Right lobe of liver (tissue), 6 donors: ENCODE results near the gene TMEM202. TPM values are rescaled to one million over a fixed set of nuclear protein-coding genes. Genes with fewer than 3 reads are reported as not detected.

ENCODE experiments used
- ATAC-seq, 4 donors: fragments of 200-7000 bp; cut with Tn5 transposase; one replicate each; pipeline ENCODE4 v1.9.1; 2020; ENCODE audit warnings: mild to moderate bottlenecking in 4 of 4, moderate library complexity in 4 of 4
- DNase-seq, 3 donors: peaks; one replicate each; pipeline ENCODE4 v3.0.0-alpha.2; 2020
- H3K27ac ChIP-seq, 3 donors: fragments of 200-600 bp; one replicate each; pipeline ENCODE4 v1.8.0; 2022
- H3K27me3 ChIP-seq, 2 donors: fragments of 200-600 bp; one replicate each; pipeline ENCODE4 v1.8.0; 2022
- H3K36me3 ChIP-seq, 4 donors: fragments of 200-600 bp; sonication (generic) in 1 of 4; one replicate each; pipeline versions ENCODE4 v1.5.1 to v1.8.0; 2017 to 2022; ENCODE audit warnings: control low read depth in 1 of 4
- H3K4me1 ChIP-seq, 4 donors: fragments of 200-600 bp; sonication (generic) in 1 of 4; one replicate each; pipeline versions ENCODE4 v1.5.1 to v1.8.0; 2017 to 2022; ENCODE audit warnings: control low read depth in 1 of 4
- H3K4me3 ChIP-seq, 3 donors: fragments of 200-600 bp; one replicate each; pipeline ENCODE4 v1.8.0; 2022
- H3K9me3 ChIP-seq, 4 donors: fragments of 200-600 bp; sonication (generic) in 1 of 4; one replicate each; pipeline versions ENCODE4 v1.5.1 to v1.8.0; 2017 to 2022; ENCODE audit warnings: control low read depth in 1 of 4
- CTCF ChIP-seq, 4 donors: fragments of 200-600 bp in 3 of 4; fragments of 450-650 bp in 1 of 4; IDR thresholded peaks; one replicate each; pipeline versions ENCODE4 v1.5.1 to v1.8.0; 2016 to 2022; ENCODE audit warnings: antibody characterized with exemption in 4 of 4, mild to moderate bottlenecking in 2 of 4
- POLR2A ChIP-seq: fragments of 450-650 bp; IDR thresholded peaks from one replicate; pipeline ENCODE4 v1.6.1; 2017; ENCODE audit warnings: antibody characterized with exemption, mild to moderate bottlenecking
- WGBS: methylation state at CpG from one replicate; pipeline ENCODE4 v1.1.6; 2018; ENCODE audit warnings: low coverage, low lambda C conversion rate; ENCODE audit not compliant: insufficient coverage; ENCODE audit errors: missing lambda C conversion rate; 5-methylcytosine and 5-hydroxymethylcytosine counted together
- intact Hi-C, 2 donors: fragments of 100-400 bp; cut with DNase I; formaldehyde crosslinking; loops; one replicate each; pipeline versions ENCODE4 v1.11.2 to v1.14.1; 2022
- total RNA-seq, 6 experiments: library from RNA; depleted of rRNA in 2 of 6; stranded (reverse); fragments of >200 nt in 2 of 6; fragmentation: NEBNext Ultra II Directional in 3 of 6; extraction: Animal tissue kit (Norgen Biotek cat#: 25700) in 3 of 6; gene quantifications; one replicate each; pipeline versions ENCODE4 v1.1.0 to v1.2.4, GENCODE V29; 2016 to 2023
- donor health status: DM: no; HTN: yes; CAD: no.
- donor health status: DM: no; HTN: no; CAD: no.
- donor health status: DM: no; HTN: no; CAD: no.
- donor health status: DM: no; HTN: yes; CAD: no.
- donor health status: DM: no; HTN: yes; CAD: no.

TMEM202 gene
- total RNA-seq, 6 experiments from 2014 or later, result not detected

DNA sequence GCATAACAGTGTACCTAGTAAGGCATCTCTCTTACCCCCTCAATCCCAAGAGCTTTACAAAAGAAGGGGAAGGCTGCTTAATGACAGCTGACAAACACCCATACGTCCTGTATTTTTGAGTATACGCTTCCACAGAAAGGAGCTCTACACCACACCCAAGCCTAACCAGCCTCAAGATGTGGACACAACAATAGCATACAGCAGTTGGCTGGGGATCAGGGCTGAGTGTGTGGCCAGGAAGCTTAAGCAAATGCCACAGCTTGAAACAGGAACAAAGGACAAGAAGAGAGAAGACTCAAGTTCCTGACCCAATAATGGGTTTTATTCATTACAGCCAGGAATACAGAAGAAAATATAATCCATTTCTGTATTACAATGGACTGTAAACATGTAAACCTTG lies 29.2 kb upstream of the TMEM202 start:
- H3K9me3 ChIP-seq, result no peaks in the 10 kb centered on the region
- peak; percentile 36 to 79 (median 69) for ATAC-seq
- H3K27me3 ChIP-seq, result no peaks in the 10 kb centered on the region
- no peak overlapping the region for H3K27ac ChIP-seq
- peaks cover 0 to 17% (median 0%) of the 10 kb centered on the region in 4 donors for H3K4me1 ChIP-seq
- intact Hi-C loops, result no loop called here
- WGBS, result 60% methylated on average over 2 of the region's 2 CpGs
- peaks cover 0 to 4% (median 0%) of the 10 kb centered on the region in 4 donors for H3K36me3 ChIP-seq
- no peak overlapping the region for H3K4me3 ChIP-seq
- DNase-seq, result peak in 1 of 3 donors; percentile 31
- TF ChIP-seq POLR2A, result no peak
- no peak for TF ChIP-seq CTCF (IDR thresholded peaks at IDR 0.05)

GRCh38 chr15:72369964-72370363 lies 28.1 kb upstream of the TMEM202 start:
- WGBS, result 40% methylated on average over 1 of the region's 1 CpG
- ATAC-seq (peak in 1 of 4 donors; percentile 31), DNase-seq (no peak)
- H3K4me3 ChIP-seq, result no peak overlapping the region
- peaks cover 0 to 4% (median 0%) of the 10 kb centered on the region in 4 donors for H3K36me3 ChIP-seq
- no peaks in the 10 kb centered on the region for H3K9me3 ChIP-seq
- H3K27ac ChIP-seq, result peak overlapping the region in 1 of 3 donors; percentile 30
- intact Hi-C loops, result no loop called here
- TF ChIP-seq CTCF (IDR thresholded peaks at IDR 0.05), result no peak
- no peak for TF ChIP-seq POLR2A
- H3K4me1 ChIP-seq, result peaks cover 0 to 26% (median 0%) of the 10 kb centered on the region in 4 donors
- no peaks in the 10 kb centered on the region for H3K27me3 ChIP-seq

DNA sequence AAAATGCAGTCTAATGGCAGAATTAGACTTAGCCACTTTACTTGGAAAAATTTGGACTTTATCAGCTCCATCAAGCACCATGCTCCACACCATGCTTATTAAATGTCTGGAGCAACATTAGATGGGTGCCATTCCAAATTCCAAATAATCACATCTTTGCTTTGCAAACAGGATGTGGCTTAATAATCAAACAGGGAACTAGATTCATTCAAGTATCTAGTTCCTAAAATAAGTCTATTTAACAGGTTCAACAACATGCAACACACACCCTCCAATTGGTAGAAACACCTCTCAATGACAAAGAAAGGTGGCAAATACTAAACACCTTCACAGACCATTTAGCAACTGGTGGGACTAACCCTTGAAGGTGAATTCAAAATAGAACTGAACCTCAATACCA lies 25.7 kb upstream of the TMEM202 start:
- H3K27ac ChIP-seq, result no peak overlapping the region

GRCh38 chr15:72375501-72375845 lies 22.6 kb upstream of the TMEM202 start:
- 10% methylated on average over 1 of the region's 17 CpGs for WGBS

More for the DNA sequence above, 25.7 kb upstream of the TMEM202 start:
- TF ChIP-seq POLR2A (no peak), CTCF (IDR thresholded peaks at IDR 0.05) (no peak)
- Histone ChIP-seq H3K4me3 (no peak overlapping the region), H3K27me3 (no peaks in the 10 kb centered on the region), H3K36me3 (peaks cover 0 to 4% (median 0%) of the 10 kb centered on the region in 4 donors), H3K9me3 (no peaks in the 10 kb centered on the region), H3K4me1 (peaks cover 0 to 38% (median 0%) of the 10 kb centered on the region in 4 donors)
- intact Hi-C loops, result no loop called here
- ATAC-seq (no peak), DNase-seq (no peak)

More at GRCh38 chr15:72375501-72375845, 22.6 kb upstream of the TMEM202 start:
- TF ChIP-seq CTCF (IDR thresholded peaks at IDR 0.05) (no peak), POLR2A (no peak)
- Histone ChIP-seq H3K4me3 (peak overlapping the region; percentile 89 to 100 (median 90)), H3K9me3 (no peaks in the 10 kb centered on the region), H3K36me3 (no peaks in the 10 kb centered on the region), H3K27ac (peak overlapping the region; percentile 83 to 94 (median 92)), H3K4me1 (peaks cover 0 to 38% (median 0%) of the 10 kb centered on the region in 4 donors), H3K27me3 (no peaks in the 10 kb centered on the region)
- intact Hi-C loops, result no loop called here
- DNase-seq (peak in 2 of 3 donors; percentile 70 to 75), ATAC-seq (peak; percentile 65 to 74 (median 72))
